ENCODE measurements around the gene CCNY. TPM values are rescaled to one million over a fixed set of nuclear protein-coding genes. Genes with fewer than 3 reads are reported as not detected.

The CCNY gene
- total and polyA plus RNA-seq, 2 of the 13 experiments (the other 11 are each of a cell fraction or from before 2014, with no cell fraction given) = 48.2 to 54.7 TPM

- TF ChIP-seq EEA1 (CRISPR knock-in tag; IDR thresholded peaks at IDR 0.05; ENCODE audit: borderline replicate concordance) = no peak
- TF ChIP-seq ZSCAN22 (CRISPR knock-in tag; IDR thresholded peaks at IDR 0.05) = no peak
- TF ChIP-seq RCOR2 (CRISPR knock-in tag; IDR thresholded peaks at IDR 0.05) = no peak
- TF ChIP-seq HNRNPLL (IDR thresholded peaks at IDR 0.05; ENCODE audit: low read depth, low read length, poor library complexity, severe bottlenecking) = no peak
- TF ChIP-seq, protein P1, sequence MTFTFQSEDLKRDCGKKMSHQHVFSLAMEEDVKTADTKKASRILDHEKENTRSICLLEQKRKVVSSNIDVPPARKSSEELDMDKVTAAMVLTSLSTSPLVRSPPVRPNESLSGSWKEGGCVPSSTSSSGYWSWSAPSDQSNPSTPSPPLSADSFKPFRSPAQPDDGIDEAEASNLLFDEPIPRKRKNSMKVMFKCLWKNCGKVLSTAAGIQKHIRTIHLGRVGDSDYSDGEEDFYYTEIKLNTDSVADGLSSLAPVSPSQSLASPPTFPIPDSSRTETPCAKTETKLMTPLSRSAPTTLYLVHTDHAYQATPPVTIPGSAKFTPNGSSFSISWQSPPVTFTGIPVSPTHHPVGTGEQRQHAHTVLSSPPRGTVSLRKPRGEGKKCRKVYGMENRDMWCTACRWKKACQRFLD (CRISPR knock-in tag; IDR thresholded peaks at IDR 0.05; ENCODE audit: borderline replicate concordance) = no peak
- no peak for TF ChIP-seq DNMT1 (CRISPR knock-in tag; IDR thresholded peaks at IDR 0.05)
- no peak for TF ChIP-seq MTA1 (CRISPR knock-in tag; IDR thresholded peaks at IDR 0.05; ENCODE audit: borderline replicate concordance)
- no peak for TF ChIP-seq IRF1 (CRISPR knock-in tag; IDR thresholded peaks at IDR 0.05; ENCODE audit: low read depth)
- no peak for TF ChIP-seq SMYD3 (CRISPR knock-in tag; IDR thresholded peaks at IDR 0.05)
Observed at GRCh38 chr10:35498693-35499092, 162.4 kb downstream of the CCNY start (continued).

- DNase-seq (ENCODE audit: low spot score) = no peak
- H3K27me3 ChIP-seq (ENCODE audit: control insufficient read depth in 1 of 2, insufficient read depth in 2 of 2, low read length in 2 of 2) = no peaks in the 10 kb centered on the region
- ATAC-seq = no peak
- peaks cover 3% of the 10 kb centered on the region for H3K79me2 ChIP-seq (ENCODE audit: insufficient read depth, low read length)
- no peak overlapping the region for H3K4me3 ChIP-seq (replicated peaks in 1 of 3; ENCODE audit: insufficient read depth in 1 of 3, low read depth in 2 of 3, low read length in 3 of 3)
- H3K4me2 ChIP-seq (ENCODE audit: low read depth, low read length) = no peak overlapping the region
- no peaks in the 10 kb centered on the region for H3K9me3 ChIP-seq (ENCODE audit: low read length)
- H3K4me1 ChIP-seq (ENCODE audit: insufficient read depth, low read length) = peaks cover 37% of the 10 kb centered on the region
- H4K20me1 ChIP-seq (ENCODE audit: insufficient read depth, low read length) = peaks cover 4% of the 10 kb centered on the region
- BruUV-seq (replicated peaks) = no TSS peak
- 95% methylated on average over 2 of the region's 2 CpGs for WGBS (ENCODE audit: low lambda C conversion rate)
- FAIRE-seq = no peak
- H3K9ac ChIP-seq (ENCODE audit: insufficient read depth, low read depth, low read length) = no peak overlapping the region
- no peak overlapping the region for H2AFZ ChIP-seq (ENCODE audit: low read length)
- ChIA-PET POLR2A (interaction anchor here (0.5 kb wide), 1 partner anchor 17 kb away, joined by 4 read pairs; no protein-coding TSS in a partner anchor), CTCF (ENCODE audit: low intra/inter-chr PET ratio, low total read pairs) (no interaction called here)
- in situ Hi-C loops (cut with HindIII; ENCODE audit: extremely low pct_ligation_motif_present, low pct_unique_long_range_greater_than_20kb) = no loop called here
- intact Hi-C loops (cut with micrococcal nuclease; ENCODE audit: unreplicated experiment) = no loop called here
- H3K36me3 ChIP-seq (replicated peaks in 1 of 2; ENCODE audit: control insufficient read depth in 1 of 2, insufficient read depth in 2 of 2, low read length in 2 of 2) = peaks cover 4 to 15% of the 10 kb centered on the region in 2 experiments
- H3K27ac ChIP-seq (ENCODE audit: extremely low read length, insufficient read depth, low read length) = no peak overlapping the region
- TF ChIP-seq RBM22 (optimal IDR thresholded peaks at IDR 0.05; ENCODE audit: low read length) (peak; percentile 18), ZNF557 (CRISPR knock-in tag; IDR thresholded peaks at IDR 0.05) (no peak), STAG1 (CRISPR knock-in tag; IDR thresholded peaks at IDR 0.05) (peak; percentile 17; the same call in 1 of the 2 replicates)
Observed at GRCh38 chr10:35501923-35502322, 165.6 kb downstream of the CCNY start.

Data from HepG2 (cell line).